Uterus (tissue), 2 donors: ENCODE measurements around the gene SLCO3A1.

Experiments used
- POLR2A ChIP-seq, 2 donors: fragments of 450-650 bp; IDR thresholded peaks; one replicate each; pipeline ENCODE4 v1.6.1; 2016; ENCODE audit warnings: antibody characterized with exemption in 2 of 2, mild to moderate bottlenecking in 1 of 2, moderate library complexity in 1 of 2
- TF ChIP-seq, protein P1 (sequence below), 4 experiments: fragments of 200-600 bp in 2 of 4; fragments of 450-650 bp in 2 of 4; sonication (generic) in 2 of 4; IDR thresholded peaks; one replicate each; pipeline ENCODE4 v1.5.1; 2016 to 2019; ENCODE audit warnings: antibody characterized with exemption in 4 of 4, mild to moderate bottlenecking in 2 of 4, moderate library complexity in 1 of 4

DNA sequence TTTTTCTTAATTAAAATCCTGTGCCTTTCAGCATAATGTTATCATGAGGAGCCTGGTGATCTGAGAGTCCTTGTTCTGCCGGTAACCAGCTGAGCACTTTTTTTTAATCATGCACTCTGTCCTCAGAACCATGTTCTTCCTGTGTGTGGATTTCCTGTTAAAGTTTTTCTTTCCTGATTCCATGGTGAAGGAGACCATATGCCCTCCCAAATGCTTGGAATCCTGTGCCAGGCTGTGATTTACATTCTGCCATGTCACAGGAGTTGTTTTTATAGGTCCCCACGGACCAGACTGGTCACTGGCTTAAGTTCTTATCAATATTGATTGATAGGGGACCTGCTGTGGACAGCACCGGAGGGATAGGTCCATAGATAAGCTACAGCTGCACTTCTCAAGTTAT is 257.8 kb downstream of the SLCO3A1 start:
- TF ChIP-seq, protein P1, sequence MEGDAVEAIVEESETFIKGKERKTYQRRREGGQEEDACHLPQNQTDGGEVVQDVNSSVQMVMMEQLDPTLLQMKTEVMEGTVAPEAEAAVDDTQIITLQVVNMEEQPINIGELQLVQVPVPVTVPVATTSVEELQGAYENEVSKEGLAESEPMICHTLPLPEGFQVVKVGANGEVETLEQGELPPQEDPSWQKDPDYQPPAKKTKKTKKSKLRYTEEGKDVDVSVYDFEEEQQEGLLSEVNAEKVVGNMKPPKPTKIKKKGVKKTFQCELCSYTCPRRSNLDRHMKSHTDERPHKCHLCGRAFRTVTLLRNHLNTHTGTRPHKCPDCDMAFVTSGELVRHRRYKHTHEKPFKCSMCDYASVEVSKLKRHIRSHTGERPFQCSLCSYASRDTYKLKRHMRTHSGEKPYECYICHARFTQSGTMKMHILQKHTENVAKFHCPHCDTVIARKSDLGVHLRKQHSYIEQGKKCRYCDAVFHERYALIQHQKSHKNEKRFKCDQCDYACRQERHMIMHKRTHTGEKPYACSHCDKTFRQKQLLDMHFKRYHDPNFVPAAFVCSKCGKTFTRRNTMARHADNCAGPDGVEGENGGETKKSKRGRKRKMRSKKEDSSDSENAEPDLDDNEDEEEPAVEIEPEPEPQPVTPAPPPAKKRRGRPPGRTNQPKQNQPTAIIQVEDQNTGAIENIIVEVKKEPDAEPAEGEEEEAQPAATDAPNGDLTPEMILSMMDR (IDR thresholded peaks at IDR 0.05), result no peak
- TF ChIP-seq POLR2A (IDR thresholded peaks at IDR 0.05), result no peak
